GM13976 (cell line): ENCODE results near the gene NUDT3.

Experiments
- DNase-seq: peaks from one replicate; pipeline ENCODE4 v3.0.0; 2012; ENCODE audit warnings: low spot score
- in situ Hi-C: fragments of 300-500 bp; cut with MboI; formaldehyde crosslinking; loops from one replicate; pipeline ENCODE4 v1.12.0; 2022; ENCODE audit warnings: low sequenced_read_pairs, mixed read lengths, inconsistent platforms; ENCODE audit not compliant: unreplicated experiment
- TF ChIP-seq, protein P1 (sequence below): IDR thresholded peaks from 2 replicates; pipeline ENCODE4 v1.5.1; 2012; ENCODE audit warnings: borderline replicate concordance, mild to moderate bottlenecking; ENCODE audit not compliant: insufficient read depth; ENCODE audit errors: extremely low read depth, missing control alignments, control extremely low read depth

Gene NUDT3

GRCh38 chr6:34435916-34436315, 43.4 kb upstream of the NUDT3 start:
- TF ChIP-seq, protein P1, sequence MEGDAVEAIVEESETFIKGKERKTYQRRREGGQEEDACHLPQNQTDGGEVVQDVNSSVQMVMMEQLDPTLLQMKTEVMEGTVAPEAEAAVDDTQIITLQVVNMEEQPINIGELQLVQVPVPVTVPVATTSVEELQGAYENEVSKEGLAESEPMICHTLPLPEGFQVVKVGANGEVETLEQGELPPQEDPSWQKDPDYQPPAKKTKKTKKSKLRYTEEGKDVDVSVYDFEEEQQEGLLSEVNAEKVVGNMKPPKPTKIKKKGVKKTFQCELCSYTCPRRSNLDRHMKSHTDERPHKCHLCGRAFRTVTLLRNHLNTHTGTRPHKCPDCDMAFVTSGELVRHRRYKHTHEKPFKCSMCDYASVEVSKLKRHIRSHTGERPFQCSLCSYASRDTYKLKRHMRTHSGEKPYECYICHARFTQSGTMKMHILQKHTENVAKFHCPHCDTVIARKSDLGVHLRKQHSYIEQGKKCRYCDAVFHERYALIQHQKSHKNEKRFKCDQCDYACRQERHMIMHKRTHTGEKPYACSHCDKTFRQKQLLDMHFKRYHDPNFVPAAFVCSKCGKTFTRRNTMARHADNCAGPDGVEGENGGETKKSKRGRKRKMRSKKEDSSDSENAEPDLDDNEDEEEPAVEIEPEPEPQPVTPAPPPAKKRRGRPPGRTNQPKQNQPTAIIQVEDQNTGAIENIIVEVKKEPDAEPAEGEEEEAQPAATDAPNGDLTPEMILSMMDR, result no peak
- DNase-seq, result no peak
- in situ Hi-C loops, result no loop called here

- in situ Hi-C loops, result no loop called here
- DNase-seq, result peak; percentile 99
- TF ChIP-seq, protein P1, result no peak
Measured at GRCh38 chr6:34425498-34426410, 33.3 kb upstream of the NUDT3 start, which contains the start of gene RPS10. Gene RPS10 (minus strand): TSS chr6:34426069. CDS start chr6:34425221, 848 bp downstream.

GRCh38 chr6:34425132-34425497, 32.6 kb upstream of the NUDT3 start:
- in situ Hi-C loops, result no loop called here
- TF ChIP-seq, protein P1, result no peak
- no peak for DNase-seq

GRCh38 chr6:34424200-34425131, 32.0 kb upstream of the NUDT3 start:
- TF ChIP-seq, protein P1, result no peak
- in situ Hi-C loops, result no loop called here
- no peak for DNase-seq

- no peak for DNase-seq
- in situ Hi-C loops, result no loop called here
- TF ChIP-seq, protein P1, result no peak
Measured at GRCh38 chr6:34423254-34423653, 30.8 kb upstream of the NUDT3 start.

GRCh38 chr6:34418367-34418766, 25.9 kb upstream of the NUDT3 start:
- TF ChIP-seq, protein P1, result no peak
- DNase-seq, result no peak
- in situ Hi-C loops, result loop anchor here (10.0 kb wide), 2 partner anchors 174 to 234 kb away; partner anchors contain the start of gene SMIM29
